Stimulated activated CD4-positive, alpha-beta T cell treated with anti-CD3 and anti-CD28 coated beads, Interleukin-1b, Interleukin-23, amount 100 ng/mL, for 1 hour (primary cell): Measurements from ENCODE around the gene SDK1.

Experiments
- DNase-seq, 2 donors: peaks; one replicate each; pipeline ENCODE4 v3.0.0-alpha.2; 2020; ENCODE audit warnings: low read depth in 2 of 2

The SDK1 gene

GRCh38 chr7:4178416-4178815 lies 877.4 kb downstream of the SDK1 start:
- DNase-seq: no peak

- no peak for DNase-seq
Observed at GRCh38 chr7:4178916-4179687, 878.0 kb downstream of the SDK1 start.

GRCh38 chr7:4179688-4180380 lies 878.8 kb downstream of the SDK1 start:
- no peak for DNase-seq

- no peak for DNase-seq
Observed at GRCh38 chr7:4181446-4181845, 880.4 kb downstream of the SDK1 start.

GRCh38 chr7:4182605-4183300 lies 881.7 kb downstream of the SDK1 start:
- no peak for DNase-seq

- no peak for DNase-seq
Observed at GRCh38 chr7:4184653-4185052, 883.6 kb downstream of the SDK1 start.

GRCh38 chr7:4185136-4185535 lies 884.1 kb downstream of the SDK1 start:
- DNase-seq: no peak

GRCh38 chr7:4185721-4186512 lies 884.9 kb downstream of the SDK1 start:
- DNase-seq: no peak

- DNase-seq: no peak
Observed at GRCh38 chr7:4186513-4186780, 885.4 kb downstream of the SDK1 start.

- no peak for DNase-seq
Observed at GRCh38 chr7:4188651-4189050, 887.6 kb downstream of the SDK1 start.

GRCh38 chr7:4189131-4189570 lies 888.1 kb downstream of the SDK1 start:
- DNase-seq: no peak

GRCh38 chr7:4190010-4190981 lies 889.2 kb downstream of the SDK1 start:
- DNase-seq: no peak

- no peak for DNase-seq
Observed at GRCh38 chr7:4191046-4191445, 890.0 kb downstream of the SDK1 start.

GRCh38 chr7:4191525-4191924 lies 890.5 kb downstream of the SDK1 start:
- no peak for DNase-seq

- no peak for DNase-seq
Observed at GRCh38 chr7:4195660-4196059, 894.6 kb downstream of the SDK1 start.

- DNase-seq: no peak
Observed at GRCh38 chr7:4196121-4196819, 895.2 kb downstream of the SDK1 start.

GRCh38 chr7:4198301-4198700 lies 897.2 kb downstream of the SDK1 start:
- DNase-seq: no peak

GRCh38 chr7:4200546-4201094 lies 899.6 kb downstream of the SDK1 start:
- DNase-seq: no peak

- no peak for DNase-seq
Observed at GRCh38 chr7:4201566-4201965, 900.5 kb downstream of the SDK1 start.

GRCh38 chr7:4202154-4202736 lies 901.2 kb downstream of the SDK1 start:
- DNase-seq: no peak
